HG03097 (cell line): ENCODE results near the gene RCBTB1.
A peak's percentile ranks its signal among the peaks of the same experiment; 100 is the strongest.

ENCODE experiments used
- ATAC-seq: cut with Tn5 transposase; IDR thresholded peaks from one replicate; pipeline ENCODE4 v1.9.1; 2021; ENCODE audit not compliant: unreplicated experiment, low FRiP score

The RCBTB1 gene

GRCh38 chr13:49561062-49561410, 24.3 kb downstream of the RCBTB1 start:
- ATAC-seq = no peak

- peak; percentile 85 for ATAC-seq
These were observed 24.9 kb downstream of the RCBTB1 start for GRCh38 chr13:49560270-49561061.

DNA sequence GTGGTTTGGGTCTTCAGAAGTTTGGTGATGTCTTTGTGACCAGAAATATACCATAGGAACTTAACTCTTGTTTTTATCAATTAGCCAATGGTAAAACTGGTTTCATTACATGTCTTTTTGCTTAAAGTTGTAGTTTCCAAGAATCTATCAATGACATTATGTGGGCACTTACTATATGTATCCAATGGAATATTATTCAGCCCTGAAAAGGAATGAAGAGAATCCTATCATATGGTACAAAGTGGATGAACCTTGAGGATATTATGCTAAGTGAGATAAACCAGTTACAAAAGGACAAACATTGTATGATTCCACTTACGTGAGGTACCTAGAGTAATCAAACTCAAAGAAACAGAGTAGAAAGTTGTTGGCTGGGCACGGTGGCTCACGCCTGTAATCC, 26.4 kb downstream of the RCBTB1 start:
- no peak for ATAC-seq

DNA sequence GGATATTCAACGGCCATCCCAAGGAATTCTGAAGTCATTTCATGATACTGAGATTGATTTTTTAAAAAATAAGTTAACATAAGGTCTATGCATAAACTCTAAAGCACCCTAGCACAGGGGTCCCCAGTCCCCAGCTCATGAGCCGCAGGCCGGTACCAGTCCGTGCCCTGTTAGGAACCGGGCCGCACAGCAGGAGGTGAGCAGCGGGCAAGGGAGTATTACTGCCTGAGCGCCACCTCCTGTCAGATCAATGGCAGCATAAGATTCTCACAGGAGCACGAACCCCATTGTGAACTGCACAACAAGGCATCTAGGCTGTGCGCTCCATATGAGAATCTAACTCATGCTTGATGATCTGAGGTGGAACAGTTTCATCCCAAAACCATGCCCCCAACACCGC, 31.0 kb downstream of the RCBTB1 start:
- no peak for ATAC-seq

- ATAC-seq = no peak
These were observed 31.5 kb downstream of the RCBTB1 start for GRCh38 chr13:49553888-49554287.

GRCh38 chr13:49550942-49551644, 34.3 kb downstream of the RCBTB1 start:
- no peak for ATAC-seq

- no peak for ATAC-seq
These were observed 36.1 kb downstream of the RCBTB1 start for GRCh38 chr13:49549289-49549688.

DNA sequence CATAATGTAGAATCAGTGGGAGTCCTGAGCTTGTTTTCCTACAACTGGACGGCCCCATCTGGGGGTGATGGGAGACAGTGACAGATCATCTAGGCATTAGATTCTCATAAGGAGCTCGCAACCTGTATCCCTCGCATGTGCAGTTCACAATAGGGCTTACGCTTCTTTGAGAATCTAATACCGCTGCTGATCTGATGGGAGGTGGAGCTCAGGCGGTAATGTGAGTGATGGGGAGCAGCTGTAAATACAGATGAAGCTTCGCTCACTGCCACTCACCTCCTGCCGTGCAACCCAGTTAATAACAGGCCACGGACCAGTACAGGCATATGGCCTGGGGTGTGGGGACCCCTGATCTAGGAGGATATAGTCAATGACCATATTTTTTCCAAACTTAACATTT, 38.8 kb downstream of the RCBTB1 start:
- no peak for ATAC-seq

- ATAC-seq = no peak
These were observed 39.7 kb downstream of the RCBTB1 start for GRCh38 chr13:49545661-49546060.

- ATAC-seq = no peak
These were observed 41.7 kb downstream of the RCBTB1 start for GRCh38 chr13:49543656-49544055.

DNA sequence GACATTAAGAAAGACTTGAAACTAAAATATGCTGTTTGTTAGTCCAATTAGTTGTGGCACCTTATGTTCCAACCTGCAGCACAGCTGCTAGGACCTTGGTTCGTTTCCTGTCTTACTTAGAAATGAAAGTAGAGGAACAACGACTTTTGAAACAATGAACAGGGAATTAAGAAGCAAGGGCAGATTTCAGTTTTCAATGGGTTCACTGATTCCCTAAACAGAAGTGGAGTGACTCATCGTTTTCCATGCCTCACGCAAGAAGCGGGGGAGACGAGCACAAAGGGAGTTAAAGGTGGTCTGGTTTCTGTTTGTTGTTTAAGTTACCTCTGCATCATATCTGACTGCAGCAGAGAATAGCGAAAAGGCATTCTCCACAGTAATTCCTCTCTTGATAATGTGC, 44.8 kb downstream of the RCBTB1 start:
- ATAC-seq = no peak

DNA sequence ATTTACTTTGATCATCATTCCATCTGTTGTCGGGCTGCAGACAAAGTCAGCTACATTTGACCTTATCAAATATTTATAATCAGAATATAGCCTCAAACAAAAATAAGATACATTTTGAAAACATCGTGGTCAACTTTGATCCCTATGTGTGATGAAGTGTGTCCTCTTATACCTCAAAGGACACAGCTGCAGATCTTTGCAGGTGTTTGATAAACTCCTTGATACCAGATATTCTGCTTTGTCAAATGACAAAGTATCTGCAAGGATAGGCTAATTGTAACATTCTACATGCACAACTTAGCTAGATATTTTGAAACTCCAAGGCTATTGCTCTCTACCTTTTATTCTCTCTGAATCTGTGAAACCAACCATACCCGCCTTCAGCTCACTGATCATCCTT, 45.6 kb downstream of the RCBTB1 start:
- no peak for ATAC-seq

DNA sequence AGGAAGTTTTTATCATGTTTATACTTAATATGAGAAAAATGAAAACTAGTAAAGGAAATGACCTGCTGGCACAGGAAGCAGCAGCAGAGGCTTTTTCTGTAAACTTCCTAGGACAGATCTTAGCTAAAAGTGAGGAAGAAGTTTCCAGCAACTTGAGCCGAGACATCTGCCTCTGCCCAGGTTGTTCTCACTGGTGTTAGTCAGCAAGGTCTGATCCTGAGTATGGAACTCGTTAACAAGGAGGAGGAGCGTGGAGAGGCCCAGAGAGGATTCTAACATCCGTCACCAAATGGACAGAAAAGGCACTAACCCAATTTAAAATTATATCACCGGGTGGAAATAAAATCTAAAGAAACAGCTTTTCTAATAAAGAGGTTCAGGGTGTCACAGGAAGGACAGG, 46.0 kb downstream of the RCBTB1 start:
- no peak for ATAC-seq

- ATAC-seq = no peak
These were observed 47.0 kb downstream of the RCBTB1 start for GRCh38 chr13:49538404-49538803.

DNA sequence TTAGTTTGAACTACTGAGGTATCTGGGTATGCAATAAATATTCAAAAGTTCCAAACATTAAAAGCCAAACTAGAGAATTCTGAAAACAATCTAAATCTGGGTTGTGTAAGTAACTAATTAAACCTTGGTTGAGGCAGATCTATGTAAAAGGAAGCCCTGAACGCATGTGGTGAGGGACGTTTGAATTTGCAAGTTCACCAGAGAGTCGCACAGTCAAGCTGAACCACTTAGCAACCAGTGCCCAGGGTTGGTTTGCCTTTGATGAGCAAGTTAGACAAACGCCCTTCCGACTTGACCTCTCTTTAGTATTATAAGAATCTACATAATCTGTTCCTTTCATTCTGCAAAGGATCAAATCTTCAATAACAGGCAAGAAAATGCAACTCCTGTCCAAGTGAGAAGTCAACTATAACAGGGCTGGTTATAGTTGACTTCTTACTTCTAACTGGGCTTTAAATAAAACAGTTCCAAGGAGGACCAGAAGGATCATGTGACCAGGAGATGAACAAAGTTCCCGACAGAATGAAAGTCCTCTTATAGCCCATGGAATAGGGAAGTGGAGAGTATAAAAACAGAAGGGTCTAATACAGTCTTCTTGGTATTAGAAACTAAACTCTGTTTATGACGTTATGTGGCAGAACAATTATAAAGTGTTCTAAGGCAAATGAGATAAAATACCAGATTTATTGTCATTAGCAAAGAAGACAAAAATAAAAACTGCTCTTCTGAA, 49.0 kb downstream of the RCBTB1 start:
- peak; percentile 57 for ATAC-seq

DNA sequence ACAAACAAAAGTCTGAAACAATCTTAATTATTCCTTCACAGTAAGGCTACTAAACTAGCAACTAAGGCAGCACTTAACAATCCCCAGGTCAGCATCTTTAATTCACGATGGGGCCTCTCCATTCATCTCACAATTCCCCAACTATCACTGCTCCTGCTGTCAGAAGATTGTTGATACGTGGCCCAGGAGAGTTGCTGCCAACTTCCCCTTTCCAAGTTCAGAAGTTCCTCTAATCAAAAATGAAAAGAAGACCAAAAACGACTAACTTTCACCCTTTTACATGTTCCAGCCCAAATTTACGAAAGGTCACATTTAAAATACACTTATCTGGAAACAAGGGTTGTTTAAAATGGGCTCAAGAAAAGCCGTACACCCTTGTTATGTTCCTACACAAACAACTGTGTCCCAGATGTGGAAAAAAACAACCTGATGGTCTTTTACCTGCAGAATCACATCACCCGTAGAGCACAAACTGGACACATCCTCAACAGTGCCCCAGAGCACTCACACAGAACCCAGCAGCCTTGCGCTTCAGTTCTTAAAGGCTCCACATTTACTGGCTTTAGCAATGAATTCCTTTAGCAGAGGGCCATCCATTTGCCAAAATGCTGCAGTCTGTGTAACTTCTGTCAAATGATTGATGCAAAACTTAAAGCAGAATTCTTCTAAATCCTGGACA, 51.6 kb downstream of the RCBTB1 start:
- ATAC-seq = no peak

DNA sequence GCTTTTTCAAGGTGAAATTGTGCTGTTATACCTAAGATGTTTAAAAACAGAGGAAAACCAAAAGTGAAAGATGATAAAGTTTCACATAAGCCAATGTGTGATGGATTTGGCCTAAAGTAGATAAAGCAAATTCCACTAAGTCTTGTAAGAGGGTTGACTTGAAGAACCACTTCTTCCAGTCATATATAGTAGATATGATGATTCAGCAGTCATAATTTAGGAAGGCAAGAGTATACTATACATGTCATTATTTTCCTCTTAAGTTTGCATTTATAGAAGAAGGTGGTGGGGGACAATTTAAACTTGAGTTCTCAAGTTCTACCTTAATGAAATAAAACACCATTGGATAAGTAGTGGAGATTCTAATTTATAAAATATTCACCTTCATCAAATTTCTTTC, 52.3 kb downstream of the RCBTB1 start:
- no peak for ATAC-seq

- ATAC-seq = no peak
These were observed 52.8 kb downstream of the RCBTB1 start for GRCh38 chr13:49532593-49532992.

GRCh38 chr13:49530457-49530856, 54.9 kb downstream of the RCBTB1 start:
- peak; percentile 69 for ATAC-seq

DNA sequence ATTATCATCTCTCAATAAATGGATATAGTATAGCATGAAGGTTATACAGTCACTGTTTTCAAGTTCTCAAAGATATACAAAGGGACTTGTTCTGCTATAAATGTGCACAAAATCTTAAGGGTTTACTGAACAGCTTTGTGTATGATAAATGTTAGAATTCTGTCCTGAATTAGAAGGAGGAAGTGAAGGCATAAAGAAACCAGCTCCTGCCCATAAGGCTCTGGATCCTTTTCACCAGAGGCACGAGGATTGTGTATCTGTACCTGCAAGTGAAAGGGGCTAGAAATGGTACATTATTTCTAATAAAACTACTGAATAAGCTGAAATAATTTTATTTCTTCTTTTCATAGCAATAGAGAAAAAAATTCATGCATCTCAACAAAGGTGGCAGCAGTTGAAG, 57.2 kb downstream of the RCBTB1 start:
- ATAC-seq = no peak

DNA sequence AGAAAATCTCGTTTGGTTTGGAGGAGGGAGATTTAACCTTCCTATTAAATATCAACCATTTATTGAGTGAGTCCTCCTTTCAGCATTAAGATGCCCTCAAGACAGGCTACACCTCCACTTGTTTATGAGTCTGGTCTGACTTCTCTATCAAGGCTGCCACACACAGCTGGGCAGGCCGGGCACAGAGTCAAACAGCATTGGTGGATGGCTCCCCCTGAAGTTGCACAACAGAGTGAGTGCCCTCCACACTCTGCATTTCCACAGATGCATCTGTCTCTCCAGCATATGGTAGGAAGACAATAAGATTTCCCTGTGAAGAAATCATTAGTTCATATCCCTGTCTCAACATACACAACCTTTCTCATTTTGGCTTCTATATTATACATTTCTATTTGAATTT, 58.2 kb downstream of the RCBTB1 start:
- no peak for ATAC-seq
